HG03565 (cell line): ENCODE results near the gene RAP1B.
"Not testable (repeated sequence)": the region's sequence is repeated elsewhere in the genome, so short reads cannot be mapped to it uniquely, and the experiment has no call there.

Experiments
- ATAC-seq: cut with Tn5 transposase; IDR thresholded peaks from one replicate; pipeline ENCODE4 v1.9.1; 2021; ENCODE audit warnings: mild to moderate bottlenecking, moderate library complexity; ENCODE audit not compliant: unreplicated experiment

Gene RAP1B

DNA sequence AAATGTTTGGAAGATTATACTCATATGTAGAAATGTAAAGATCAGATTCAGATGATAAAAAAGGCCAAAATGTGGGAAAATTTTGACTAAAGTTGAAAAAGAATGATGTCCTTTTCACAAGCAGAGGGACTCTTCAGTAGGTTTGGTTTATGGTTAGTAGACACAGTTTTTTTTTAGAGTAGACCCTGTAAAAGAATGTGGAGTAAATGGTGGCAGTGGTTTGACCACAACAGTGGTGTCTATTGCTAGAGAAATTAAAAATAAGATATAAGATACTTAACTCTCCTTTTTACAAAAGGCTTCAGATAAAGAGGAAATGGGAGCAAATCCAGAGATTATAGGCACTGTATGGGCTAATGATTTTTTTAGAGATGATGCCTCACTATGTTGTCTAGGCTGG, 21.8 kb downstream of the RAP1B start:
- no peak for ATAC-seq

DNA sequence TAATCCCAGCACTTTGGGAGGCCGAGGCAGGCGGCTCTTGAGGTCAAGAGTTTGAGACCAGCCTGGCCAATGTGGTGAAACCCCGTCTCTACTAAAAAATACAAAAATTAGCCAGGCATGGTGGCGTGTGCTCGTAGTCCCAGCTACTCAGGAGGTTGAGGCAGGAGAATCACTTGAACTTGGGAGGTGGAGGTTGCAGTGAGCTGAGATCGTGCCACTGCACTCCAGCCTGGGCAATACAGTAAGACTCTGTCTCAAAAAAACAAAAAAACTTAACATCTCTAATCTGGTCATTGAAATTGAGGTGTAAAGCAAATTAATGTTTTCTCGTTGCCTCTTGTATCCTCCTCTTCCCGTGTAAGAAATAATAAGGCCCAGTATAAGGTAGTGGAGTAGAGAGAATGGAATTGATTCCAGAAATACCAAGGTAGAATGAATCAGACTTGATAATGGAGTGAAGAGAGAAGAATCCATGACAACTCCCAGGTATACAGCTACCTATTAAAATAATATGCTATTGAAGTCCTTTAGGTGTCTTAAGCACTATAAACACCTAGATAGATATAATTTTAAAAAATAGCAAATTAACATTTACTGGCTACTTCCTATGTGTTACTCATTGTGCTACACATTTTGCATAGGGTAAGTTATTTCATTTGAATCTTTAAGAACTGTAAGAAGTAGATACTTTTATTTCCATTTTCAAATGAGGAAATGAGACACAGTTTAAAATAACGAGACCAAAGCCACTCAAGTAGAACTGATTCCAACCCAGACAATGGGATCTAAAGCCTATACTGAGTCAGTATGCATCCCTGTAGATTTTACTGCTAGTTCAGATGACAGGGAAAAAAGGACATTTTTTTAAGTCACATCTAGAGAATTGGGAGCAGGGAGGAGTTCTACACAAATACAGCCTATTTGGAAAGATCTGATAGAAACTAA, 23.2 kb downstream of the RAP1B start:
- peak; percentile 40 for ATAC-seq

DNA sequence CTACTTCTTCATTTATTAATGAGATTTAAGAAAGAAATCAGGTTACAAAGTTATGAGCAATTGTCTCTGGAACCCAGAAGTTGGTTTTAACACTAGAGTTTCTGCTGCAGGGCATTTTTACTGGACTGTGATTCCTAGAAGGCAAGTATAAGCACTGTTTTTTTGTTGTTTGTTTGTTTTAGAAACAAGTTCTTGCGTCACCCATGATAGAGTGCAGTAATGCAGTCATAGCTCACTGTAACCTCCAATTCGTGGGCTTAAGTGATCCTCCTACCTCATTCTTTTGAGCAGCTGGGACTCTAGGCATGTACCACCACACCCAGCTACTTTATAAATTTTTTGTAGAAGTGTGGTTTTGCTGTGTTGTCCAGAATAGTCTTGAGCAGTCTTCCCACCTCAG, 25.6 kb downstream of the RAP1B start:
- no peak for ATAC-seq

DNA sequence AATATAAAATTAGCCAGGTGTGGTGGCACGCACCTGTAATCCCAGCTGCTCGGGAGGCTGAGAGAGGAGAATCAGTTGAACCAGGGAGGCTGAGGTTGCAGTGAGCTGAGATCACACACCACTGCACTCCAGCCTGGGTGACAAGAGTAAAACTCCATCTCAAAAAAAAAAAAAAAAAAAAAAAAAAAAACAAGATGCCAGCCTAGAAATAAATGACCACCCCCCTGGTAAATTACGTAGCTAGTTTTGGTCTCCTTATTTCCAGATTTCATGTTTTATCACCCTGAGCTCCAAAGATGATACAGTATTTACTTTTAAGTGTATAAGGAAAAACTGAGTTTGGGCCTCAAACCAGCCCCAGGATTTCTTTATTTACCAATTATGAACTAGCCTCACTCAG, 26.7 kb downstream of the RAP1B start:
- ATAC-seq: not testable (repeated sequence)

DNA sequence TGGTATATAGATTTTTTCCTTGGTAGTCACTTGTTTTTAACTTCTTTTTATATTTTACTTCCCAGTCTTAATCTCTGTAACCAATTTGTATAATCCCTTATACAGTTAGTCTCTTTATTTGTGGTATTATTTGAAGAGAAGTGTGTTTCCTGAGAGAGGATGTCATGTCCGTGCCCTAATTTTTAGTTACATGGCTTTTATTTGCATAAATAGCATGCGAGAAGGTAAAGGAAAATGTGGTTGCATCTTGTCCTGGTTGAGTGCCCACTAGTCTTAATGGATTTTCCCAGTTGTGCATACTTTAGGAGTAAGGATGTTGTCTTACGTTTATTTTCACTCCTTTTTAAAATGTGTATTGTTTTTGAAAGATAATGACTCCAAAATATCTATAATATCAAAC, 27.5 kb downstream of the RAP1B start:
- no peak for ATAC-seq

DNA sequence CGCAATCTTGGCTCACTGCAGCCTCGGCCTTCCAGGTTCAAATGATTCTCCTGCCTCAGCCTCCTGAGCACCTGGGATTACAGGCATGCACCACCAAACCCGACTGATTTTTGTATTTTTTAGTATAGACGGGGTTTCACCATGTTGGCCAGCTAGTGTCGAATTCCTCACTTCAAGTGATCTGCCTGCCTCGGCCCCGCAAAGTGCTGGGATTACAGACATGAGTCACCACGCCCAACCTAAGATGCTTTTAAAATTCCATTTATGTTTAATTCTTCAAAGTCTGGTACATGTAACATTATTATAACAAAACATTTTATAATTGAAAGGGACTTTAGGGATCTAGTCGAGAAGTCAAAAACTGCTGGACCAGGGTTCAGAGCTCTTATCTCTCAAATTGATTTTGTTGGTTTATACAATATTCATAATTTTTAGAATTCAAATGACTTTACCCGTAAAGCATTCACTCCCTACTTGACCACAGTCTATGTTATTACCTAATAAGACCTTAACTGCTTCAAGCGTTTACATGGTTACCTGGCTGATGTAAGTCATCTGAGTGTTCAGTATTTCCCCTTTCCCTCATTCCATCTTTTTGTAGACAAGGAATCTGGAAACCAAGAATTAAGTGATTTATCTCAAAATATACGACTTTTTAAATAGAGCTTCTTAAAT, 28.2 kb downstream of the RAP1B start:
- no peak for ATAC-seq

DNA sequence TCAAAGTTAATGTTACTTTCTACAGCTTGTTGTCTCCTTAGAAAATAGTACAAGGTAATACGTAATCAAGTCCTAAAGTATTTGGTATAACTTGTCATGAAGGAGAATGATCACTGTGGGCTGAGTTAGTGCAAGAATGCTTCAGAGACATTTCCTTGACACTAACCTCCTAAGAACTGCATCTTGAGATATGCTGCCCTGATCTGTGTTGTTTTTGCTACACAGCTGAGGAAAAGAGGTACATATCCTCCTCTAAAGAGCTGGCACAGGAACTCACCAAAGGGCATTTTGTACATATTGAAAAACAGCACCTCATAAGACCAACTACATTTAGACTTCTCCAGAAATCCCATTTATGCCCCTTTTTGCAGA, 28.7 kb downstream of the RAP1B start:
- ATAC-seq: no peak

DNA sequence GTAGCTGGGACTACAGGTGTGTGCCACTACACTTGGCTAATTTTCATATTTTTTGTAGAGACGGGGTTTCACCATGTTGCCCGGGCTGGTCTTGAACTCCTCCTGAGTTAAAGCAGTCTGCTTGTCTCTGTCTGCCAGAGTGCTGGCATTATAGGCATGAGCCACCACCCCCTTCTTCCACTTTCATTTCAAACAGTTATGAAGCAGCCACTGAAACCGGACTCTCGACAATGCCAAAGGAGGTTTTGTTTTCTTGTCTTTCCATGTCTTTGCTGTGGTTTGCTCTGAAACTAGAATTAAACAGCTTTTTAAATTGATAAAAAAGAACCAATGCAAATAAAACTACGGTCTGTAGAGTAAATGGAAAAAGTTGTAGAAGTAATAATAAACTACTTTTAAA, 30.4 kb downstream of the RAP1B start:
- peak; percentile 68 for ATAC-seq

DNA sequence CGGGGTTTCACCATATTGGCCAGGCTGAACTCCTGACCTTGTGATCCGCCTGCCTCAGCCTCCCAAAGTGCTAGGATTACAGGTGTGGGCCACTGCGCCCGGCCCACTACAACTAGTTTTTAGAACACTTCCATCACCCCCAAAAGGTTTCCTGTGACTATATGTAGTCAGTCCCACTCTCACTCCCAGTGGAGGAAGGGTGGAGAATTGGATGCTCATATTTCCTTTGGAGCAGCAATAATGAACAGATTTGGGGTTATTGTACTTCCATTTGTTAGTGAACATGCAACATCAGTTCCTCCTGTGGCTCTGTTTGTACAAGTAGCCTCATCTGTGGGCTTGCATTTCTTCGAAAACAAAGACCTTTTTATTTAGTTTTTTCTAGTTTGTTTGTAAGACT, 35.8 kb downstream of the RAP1B start:
- no peak for ATAC-seq

DNA sequence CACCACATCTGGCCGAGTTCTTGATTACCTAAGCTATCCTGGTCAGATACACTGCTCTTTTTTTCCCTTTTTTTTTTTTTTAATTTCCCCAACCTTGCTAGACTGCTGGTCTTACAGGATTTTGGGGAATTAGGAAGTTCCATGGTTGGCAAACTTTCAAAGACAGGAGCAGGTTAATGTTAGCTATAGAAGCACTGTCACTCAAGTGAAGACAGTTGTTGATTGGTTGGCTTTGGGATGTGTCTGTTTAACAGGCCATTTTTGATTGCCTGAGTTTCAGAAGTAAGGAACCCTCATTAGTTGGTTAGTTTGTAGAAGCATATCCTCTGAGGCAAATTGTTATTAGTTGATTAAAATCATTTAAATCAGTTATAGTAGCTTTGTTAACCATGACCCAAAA, 36.8 kb downstream of the RAP1B start:
- ATAC-seq: no peak

DNA sequence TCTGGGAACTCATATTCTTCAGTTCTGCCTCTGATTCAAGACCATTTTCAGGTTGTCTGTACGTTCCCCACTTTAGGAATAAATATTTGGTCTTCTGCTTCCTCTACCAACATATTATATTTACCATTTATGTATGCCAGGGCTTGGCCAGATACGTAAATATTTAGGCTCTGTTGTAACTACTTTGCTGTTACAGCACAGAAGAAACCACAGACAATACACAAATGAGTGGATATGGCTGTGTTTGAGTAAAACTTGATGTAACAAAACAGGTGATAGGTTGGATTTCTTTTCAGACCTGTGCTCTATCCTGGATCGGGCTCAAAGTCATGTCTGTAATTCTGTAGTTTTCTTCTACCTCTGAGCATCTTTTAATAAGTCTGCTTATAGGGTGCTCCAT, 37.5 kb downstream of the RAP1B start:
- ATAC-seq: no peak

DNA sequence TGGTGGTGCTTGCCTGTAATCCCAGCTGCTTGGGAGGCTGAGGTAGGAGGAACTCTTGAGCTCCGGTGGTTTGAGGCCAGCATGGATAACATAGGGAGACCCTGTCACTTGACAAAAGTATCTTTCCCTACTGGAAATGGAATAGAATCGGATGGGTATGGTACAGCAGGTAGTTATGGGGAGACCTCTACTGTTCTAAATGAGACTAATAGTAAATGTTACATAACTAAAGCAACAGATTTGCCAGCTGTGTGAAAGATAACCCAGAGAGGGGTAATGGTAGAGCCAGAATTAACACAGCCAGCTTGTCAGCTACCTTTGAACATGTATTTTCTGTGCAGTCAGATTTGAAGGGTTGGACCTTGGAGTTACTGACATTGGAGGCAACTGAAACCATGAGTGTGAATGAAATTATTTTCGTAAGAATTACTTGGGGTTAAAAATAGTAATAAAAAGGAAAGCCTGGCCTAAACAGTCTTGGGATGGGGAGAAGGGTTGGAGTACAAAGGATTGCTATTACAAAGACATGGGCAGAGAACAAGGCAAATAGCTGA, 54.4 kb downstream of the RAP1B start:
- ATAC-seq: no peak

DNA sequence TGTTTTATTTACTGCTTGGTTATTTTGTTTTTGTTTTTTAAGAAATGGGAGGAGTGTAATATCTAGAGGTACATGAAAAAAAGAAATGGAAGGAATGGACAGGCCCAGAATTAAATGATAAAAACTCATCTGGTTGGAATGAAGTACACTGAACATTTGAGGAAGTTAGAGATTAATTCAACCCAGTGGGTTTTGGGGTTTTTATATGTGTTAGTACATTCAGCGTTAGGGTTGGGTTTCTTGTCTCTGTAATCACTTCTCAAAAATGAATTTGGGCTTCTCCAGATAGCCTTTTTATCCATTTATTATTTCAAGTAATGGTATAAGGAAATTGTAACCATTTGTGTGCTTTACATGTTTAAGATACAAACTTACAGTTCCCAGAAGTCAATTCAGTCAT, 56.6 kb downstream of the RAP1B start:
- no peak for ATAC-seq

DNA sequence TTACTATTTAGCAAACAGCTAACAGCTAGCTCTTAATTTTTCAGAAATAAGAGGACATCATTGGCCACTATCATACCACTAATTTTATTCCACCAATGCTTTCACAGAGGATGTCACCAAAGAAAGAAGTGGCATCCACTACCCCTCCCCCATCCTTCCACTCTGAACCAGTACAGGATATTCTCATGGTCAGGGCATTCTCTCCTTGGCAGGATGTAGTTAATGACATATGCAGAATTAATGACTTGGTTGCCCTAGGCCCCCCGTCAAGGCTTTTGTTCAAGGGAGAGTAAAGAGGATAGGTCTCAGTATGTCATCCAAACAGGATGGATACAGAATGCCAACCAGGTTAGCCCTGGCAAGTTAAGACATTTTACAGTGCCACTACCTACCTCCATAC, 57.2 kb downstream of the RAP1B start:
- no peak for ATAC-seq

DNA sequence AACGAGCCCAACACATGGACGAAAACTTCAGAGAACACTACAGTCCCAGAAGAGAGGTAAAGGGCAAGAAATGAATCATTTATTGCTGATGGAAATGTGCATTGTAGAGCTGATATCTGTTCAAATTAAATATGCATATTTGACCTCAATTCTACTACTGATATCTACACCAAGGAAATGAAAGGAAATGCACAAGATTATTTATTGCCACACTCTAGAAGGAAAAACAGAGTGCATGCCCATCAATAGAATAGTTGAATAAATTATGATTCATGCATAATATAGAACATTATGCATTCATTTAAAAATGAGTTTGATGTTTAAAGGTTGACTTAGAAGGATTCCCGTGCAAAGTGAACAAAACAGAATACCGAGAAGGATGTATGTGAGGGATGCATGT, 60.5 kb downstream of the RAP1B start:
- ATAC-seq: no peak

DNA sequence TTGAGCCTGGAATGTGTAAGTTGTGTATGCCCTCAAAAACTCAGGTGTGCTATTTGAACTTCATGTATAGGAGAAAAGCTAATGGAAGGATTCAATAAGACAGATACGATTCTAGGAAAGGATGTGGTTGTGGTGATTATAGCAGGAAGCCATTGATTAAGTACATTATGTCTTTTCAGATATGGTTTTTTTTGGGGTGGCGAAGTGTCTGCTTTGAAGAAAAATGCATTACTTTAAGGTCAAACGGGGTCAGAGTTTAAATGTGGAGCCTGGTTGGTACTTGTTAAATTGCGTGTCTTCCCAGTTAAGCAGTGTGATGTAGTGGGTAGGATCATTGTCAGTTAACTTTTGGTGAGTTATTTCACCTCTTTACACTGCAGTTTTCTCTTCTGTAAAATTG, 63.1 kb downstream of the RAP1B start:
- ATAC-seq: no peak

DNA sequence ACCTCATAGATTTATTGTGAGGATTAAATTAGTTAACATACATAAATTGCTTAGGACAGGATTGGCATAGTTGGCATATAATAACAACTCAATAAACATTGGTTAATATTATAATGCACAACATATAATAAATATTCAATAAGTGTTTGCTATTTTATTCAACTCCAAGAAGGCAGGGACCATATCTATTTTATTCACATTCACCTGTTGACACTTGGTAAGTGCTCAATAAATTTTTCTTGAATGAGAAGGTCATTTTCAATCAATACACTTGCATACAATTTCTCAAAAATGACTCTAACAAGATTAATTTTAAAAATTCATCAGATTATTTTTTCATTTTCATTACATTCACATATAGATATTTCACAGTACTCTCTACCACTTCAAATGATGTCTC, 63.7 kb downstream of the RAP1B start:
- no peak for ATAC-seq

DNA sequence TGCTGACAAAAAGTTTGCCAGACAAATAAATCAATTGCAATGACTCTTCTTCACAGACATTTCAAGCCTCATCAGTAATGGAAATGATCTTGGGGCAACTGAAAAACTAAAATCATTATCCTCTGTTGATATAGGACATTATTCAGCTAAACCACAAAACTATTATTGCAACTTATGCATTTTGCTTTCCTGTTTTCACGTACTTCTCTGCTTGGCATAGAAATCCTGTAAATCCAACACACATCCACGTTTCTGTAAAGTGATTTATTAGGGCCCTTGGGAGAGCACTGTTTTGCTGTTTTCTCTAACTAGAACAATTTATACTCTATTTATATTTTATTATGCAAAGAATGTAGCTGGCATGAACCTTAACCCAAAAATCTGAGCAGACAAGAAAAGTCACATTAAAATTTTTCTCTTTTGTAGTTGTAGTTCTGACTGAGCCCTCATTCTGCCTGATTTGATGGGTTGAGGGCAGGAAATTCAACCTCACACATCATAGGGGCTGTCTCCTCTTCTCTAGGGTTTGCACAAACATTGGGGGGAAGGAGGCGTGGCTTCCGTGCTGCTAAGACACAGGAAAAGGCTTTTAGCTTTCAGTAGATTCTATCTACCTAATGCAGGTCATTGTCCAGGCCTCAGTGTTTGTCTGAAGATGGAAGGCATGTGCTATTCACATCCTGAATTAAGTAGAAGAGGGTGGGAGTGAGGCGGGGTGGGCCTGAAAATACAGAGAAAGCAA, 64.6 kb downstream of the RAP1B start:
- no peak for ATAC-seq

DNA sequence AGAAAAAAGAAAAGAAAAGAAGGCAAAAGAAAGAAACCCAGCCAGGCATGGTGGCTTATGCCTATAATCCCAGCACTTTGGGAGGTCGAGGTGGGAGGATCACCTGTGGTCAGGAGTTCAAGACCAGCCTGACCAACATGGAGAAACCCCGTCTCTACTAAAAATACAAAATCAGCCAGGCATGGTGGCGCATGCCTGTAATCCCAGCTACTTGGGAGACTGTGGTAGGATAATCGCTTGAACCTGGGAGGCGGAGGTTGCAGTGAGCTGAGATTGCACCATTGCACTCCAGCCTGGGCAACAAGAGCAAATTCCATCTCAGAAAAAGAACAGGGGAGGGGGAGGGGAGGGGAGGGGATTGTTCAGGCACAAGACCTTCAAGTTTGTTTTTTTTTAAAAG, 66.2 kb downstream of the RAP1B start:
- ATAC-seq: not testable (repeated sequence)

DNA sequence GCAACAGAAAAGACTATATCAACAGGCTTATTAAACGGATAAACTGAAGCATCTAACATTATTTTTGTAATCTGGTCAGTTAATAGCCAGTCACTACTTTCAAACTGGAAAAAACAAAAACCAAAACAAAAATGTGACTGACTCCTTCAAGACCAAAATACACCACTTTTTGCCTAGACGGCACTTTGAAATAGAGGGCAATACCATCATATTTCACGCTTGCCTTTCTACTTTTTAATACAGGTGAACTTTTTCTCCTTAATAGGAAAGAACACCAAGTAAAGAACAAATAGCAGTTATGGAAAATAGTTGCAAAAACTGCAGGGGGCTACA, 75.5 kb downstream of the RAP1B start:
- ATAC-seq: no peak
